Measurements from ENCODE around the gene TBC1D24. TPM values are rescaled to one million over a fixed set of nuclear protein-coding genes. Genes with fewer than 3 reads are reported as not detected.
A peak's percentile ranks its signal among the peaks of the same experiment; 100 is the strongest.

Gene TBC1D24
- total and polyA plus RNA-seq, 9 of the 15 experiments (the other 6 are each of a cell fraction or from before 2014, with no cell fraction given) = 1.7 to 22.6 (median 7.2) TPM

- TF ChIP-seq ZNF609 (CRISPR knock-in tag; IDR thresholded peaks at IDR 0.05; ENCODE audit: borderline replicate concordance) = no peak
- TF ChIP-seq ZFP36 (IDR thresholded peaks at IDR 0.05; ENCODE audit: low read depth, low read length, partially characterized antibody) = no peak
- TF ChIP-seq ZNF121 (CRISPR knock-in tag; conservative IDR thresholded peaks at IDR 0.05) = no peak
- peak; percentile 91 for TF ChIP-seq RB1 (IDR thresholded peaks at IDR 0.05; ENCODE audit: low read depth)
- peak; percentile 67 for TF ChIP-seq HCFC1 (IDR thresholded peaks at IDR 0.05; ENCODE audit: low read depth, low read length)
- no peak for TF ChIP-seq ZSCAN32 (CRISPR knock-in tag; IDR thresholded peaks at IDR 0.05)
- no peak for TF ChIP-seq GTF2F1 (IDR thresholded peaks at IDR 0.05; ENCODE audit: low read depth, low read length)
- no peak for TF ChIP-seq ARID3A (IDR thresholded peaks at IDR 0.05; ENCODE audit: borderline replicate concordance, low read depth, low read length)
- no peak for TF ChIP-seq TAF9B (IDR thresholded peaks at IDR 0.05; ENCODE audit: partially characterized antibody)
- peak; percentile 89; the same call in 1 of the 2 replicates for TF ChIP-seq SREBF1 (IDR thresholded peaks at IDR 0.05; ENCODE audit: borderline replicate concordance, low read depth, low read length)
- TF ChIP-seq ZNF146 (CRISPR knock-in tag; IDR thresholded peaks at IDR 0.05; ENCODE audit: unreplicated experiment) = no peak
- no peak for TF ChIP-seq HNRNPK (IDR thresholded peaks at IDR 0.05; ENCODE audit: low read depth, low read length, poor library complexity, severe bottlenecking)
- TF ChIP-seq CTCFL (IDR thresholded peaks at IDR 0.05; ENCODE audit: borderline replicate concordance, insufficient read depth, low read depth, low read length, poor library complexity, severe bottlenecking) = no peak
- TF ChIP-seq CC2D1A (IDR thresholded peaks at IDR 0.05) = no peak
Observed at GRCh38 chr16:2513405-2514332, 38.7 kb downstream of the TBC1D24 start, which contains the start of gene ATP6V0C (continued).
